ENCODE results near the gene SLX9.

Gene SLX9

DNA sequence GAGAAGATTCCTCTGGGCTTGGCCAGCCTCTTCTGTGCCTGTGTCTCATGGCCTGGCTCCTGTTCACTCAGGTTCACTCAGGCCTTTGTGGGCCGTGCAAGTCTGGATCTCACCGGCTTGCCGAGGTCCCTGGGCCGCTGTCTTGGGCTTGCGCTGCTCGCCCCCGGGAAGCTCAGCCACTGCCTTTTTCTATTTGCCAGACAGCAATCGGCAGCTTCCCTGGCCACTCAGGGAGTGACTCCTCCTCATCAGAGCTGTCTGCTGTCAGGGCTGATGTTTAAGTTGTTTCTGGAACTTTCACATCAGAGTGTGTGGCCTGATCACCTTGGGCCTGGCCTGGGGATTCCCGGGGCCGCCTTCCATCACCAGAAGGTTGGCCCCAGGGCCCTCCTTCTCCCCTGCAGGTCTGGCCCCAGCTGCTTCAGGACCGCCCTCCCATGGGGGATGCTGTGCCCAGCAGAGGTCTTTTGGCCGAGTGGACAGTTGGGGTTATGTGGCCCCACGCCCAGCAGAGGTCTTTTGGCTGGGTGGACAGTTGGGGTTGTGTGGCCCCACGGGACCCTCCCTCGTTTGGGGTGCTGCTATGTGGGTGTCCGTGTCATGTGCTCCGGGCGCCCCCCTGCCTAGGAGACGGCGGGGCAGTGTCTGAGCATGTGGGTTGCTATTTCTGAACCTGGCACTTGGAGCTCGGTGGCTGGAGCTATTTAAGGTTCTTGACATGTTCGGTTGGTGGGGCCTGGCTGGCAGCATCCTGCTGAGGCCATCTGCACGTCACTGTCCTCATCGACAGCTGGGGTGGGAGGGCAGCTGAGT, 12.5 kb downstream of the SLX9 start:
- TF ChIP-seq, protein P1, sequence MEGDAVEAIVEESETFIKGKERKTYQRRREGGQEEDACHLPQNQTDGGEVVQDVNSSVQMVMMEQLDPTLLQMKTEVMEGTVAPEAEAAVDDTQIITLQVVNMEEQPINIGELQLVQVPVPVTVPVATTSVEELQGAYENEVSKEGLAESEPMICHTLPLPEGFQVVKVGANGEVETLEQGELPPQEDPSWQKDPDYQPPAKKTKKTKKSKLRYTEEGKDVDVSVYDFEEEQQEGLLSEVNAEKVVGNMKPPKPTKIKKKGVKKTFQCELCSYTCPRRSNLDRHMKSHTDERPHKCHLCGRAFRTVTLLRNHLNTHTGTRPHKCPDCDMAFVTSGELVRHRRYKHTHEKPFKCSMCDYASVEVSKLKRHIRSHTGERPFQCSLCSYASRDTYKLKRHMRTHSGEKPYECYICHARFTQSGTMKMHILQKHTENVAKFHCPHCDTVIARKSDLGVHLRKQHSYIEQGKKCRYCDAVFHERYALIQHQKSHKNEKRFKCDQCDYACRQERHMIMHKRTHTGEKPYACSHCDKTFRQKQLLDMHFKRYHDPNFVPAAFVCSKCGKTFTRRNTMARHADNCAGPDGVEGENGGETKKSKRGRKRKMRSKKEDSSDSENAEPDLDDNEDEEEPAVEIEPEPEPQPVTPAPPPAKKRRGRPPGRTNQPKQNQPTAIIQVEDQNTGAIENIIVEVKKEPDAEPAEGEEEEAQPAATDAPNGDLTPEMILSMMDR (conservative IDR thresholded peaks at IDR 0.05): no peak
- TF ChIP-seq ZFX (IDR thresholded peaks at IDR 0.05): no peak
- H3K27ac ChIP-seq: no peak overlapping the region

DNA sequence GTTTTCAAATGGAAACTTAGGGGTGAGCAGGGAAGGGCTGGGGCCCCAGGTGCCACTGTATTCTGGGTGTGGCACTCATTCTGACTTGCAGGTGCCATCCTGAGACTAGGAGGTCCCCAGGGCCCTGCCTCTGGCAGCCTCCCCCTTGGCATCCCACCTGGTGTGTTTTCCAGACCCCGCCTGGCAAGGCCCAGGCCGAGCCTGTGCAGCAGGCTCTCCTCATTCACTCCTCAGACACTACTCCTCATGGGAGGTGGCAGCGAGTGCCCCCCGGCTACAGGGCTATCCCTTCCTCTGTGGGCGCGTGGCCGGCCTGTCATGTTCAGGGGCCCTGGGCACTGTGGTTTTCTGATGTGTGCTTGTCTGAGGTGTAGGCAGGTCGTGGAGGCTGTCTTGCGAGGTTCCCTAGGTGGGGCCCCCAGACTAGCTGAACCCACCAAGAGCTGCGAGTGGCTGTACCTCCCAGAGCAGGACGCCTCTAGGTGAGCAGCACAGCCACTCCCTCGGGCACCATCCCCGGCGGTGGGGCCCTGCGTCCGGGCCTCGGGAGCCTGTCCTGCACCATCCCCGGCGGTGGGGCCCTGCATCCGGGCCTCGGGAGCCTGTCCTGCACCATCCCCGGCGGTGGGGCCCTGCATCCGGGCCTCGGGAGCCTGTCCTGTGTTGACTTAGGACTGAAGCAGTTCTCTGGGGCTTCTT, 13.2 kb downstream of the SLX9 start:
- no peak overlapping the region for H3K27ac ChIP-seq
- TF ChIP-seq, protein P1 (conservative IDR thresholded peaks at IDR 0.05): no peak
- no peak for TF ChIP-seq ZFX (IDR thresholded peaks at IDR 0.05)

DNA sequence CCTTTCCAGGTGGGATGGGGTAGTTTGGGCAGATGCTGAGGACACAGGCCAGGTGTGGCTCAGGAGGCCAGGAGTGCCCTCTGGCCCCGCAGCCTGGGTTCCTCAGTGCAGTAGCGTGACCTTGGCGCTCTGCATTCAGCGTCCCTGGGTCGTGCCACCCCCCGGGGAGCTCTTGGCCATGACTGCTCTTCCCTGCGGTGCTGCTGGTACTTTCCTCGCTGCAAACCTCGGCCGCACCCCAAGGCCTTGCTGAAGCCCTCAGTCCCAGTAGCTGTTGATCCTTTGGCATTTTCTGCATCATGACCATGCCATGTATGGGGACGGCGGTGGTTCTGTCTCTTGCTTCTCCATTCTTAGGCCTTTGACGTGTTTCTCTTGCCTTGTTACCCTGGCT, 13.8 kb downstream of the SLX9 start:
- TF ChIP-seq ZFX (IDR thresholded peaks at IDR 0.05): no peak
- TF ChIP-seq, protein P1 (conservative IDR thresholded peaks at IDR 0.05): no peak
- H3K27ac ChIP-seq: no peak overlapping the region

DNA sequence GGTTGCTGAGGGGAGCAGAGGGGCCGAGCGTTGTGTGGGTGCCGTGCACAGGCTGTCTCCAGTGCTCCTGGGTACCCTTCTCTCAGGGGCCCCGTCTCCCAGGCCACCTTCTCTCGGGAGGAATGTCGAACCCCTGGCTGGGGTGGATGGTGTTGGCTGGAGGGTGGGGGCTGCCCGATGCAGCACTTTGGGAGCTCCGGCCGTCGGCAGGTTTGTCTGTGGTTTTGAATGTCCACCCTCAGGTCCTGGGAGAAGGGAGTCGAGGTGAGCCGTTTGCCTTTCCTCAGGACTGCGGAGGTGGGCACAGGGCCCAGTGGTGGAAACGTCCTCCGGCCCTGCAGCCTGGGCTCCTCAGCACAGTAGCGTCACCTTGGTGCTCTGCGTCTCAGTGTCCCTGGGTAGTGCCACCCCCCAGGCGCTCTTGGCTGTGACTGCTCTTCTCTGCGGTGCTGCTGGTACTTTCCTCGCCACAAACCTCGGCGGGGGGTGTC, 14.5 kb downstream of the SLX9 start:
- H3K27ac ChIP-seq: no peak overlapping the region
- TF ChIP-seq, protein P1 (conservative IDR thresholded peaks at IDR 0.05): no peak
- no peak for TF ChIP-seq ZFX (IDR thresholded peaks at IDR 0.05)

DNA sequence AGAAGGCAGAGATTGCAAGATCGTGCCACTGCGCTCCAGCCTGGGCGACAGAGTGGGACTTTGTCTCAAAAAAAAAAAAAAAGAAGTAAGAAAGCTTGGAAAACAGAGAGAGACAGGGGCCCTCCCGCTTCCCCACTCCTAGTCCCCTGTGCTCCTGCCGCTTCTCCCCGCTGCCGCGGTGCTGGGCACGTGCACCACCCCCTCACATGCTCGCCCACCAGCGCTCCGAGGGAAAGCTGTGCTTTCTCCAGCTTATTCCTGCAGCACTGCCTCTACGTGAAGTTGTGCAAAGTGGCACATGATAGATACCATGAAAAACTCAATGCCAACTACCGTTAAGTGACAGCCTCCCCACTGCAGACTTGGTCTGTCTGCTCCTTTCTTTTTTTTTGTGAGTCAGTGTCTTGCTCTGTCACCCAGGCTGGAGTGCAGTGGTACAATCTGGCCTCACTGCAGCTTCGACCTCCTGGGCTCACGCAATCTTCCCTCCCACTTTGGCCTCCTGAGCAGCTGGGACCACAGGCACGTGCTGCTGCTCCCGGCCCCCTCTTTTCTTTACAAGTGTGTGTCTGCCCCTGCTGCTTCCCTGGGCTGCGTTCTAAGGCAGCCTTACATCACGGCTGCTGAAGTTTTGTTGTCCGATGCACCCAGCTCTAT, 15.4 kb downstream of the SLX9 start:
- no peak for TF ChIP-seq ZFX (IDR thresholded peaks at IDR 0.05)
- TF ChIP-seq, protein P1 (conservative IDR thresholded peaks at IDR 0.05): no peak
- H3K27ac ChIP-seq: no peak overlapping the region

DNA sequence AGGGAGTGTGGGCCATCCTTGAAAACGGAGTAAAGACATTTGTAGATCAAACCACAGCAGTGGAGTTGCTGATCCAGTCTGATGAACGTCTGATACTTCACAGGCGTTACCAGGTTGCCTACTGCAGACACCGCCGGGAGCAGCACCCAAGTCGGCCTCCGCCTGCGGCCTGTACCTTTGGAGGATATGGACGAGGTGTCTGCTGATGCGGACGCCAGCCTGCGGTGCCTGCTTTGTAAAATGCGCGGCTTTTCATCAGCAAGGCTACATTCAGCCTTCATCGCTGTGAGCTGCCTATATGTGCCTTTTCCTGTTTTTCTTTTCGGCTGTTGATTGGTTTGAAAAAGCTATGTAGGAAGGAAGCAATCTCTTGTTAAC, 16.0 kb downstream of the SLX9 start:
- TF ChIP-seq, protein P1 (conservative IDR thresholded peaks at IDR 0.05): no peak
- TF ChIP-seq ZFX (IDR thresholded peaks at IDR 0.05): no peak
- H3K27ac ChIP-seq: no peak overlapping the region

Data from C4-2B (cell line).